ENCODE results near the gene SCO2.

DNA sequence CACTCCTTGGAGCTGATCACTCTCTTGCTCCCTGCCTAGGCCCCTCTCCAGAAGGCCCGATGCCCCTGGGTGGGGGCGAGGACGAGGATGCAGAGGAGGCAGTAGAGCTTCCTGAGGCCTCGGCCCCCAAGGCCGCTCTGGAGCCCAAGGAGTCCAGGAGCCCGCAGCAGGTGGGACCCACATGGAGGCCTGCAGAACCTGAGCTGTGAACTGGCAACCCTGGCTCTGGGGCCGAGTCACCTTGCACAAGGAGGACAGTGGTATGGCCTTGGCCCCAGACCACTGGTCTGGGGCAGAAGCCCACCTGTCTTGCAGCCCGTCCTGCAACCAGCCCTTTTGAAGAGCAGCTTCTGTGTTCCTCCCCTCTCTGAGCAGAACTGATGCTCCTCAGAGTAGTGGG is 6.2 kb downstream of the SCO2 start:
- TF ChIP-seq CTCF (optimal IDR thresholded peaks at IDR 0.05 in 1 of 3, IDR thresholded peaks at IDR 0.05 in 1 of 3, conservative IDR thresholded peaks at IDR 0.05 in 1 of 3; ENCODE audit: extremely low read depth in 1 of 3, insufficient read depth in 2 of 3, low read length in 3 of 3) = no peak
- TF ChIP-seq EZH2 (IDR thresholded peaks at IDR 0.05; ENCODE audit: low read length) = no peak
